GM12875 (cell line): Measurements from ENCODE around the gene TLCD3B.
"Not testable (repeated sequence)": the region's sequence is repeated elsewhere in the genome, so short reads cannot be mapped to it uniquely, and the experiment has no call there.

Source experiments
- H3K4me3 ChIP-seq: one replicate; pipeline ENCODE4 v1.5.1; 2011; ENCODE audit warnings: low read depth, low read length, control low read depth
- CTCF ChIP-seq: IDR thresholded peaks from 2 replicates; pipeline ENCODE4 v1.5.1; 2011; ENCODE audit warnings: low read depth, mild to moderate bottlenecking, control low read depth, inconsistent platforms, low read length, moderate library complexity, borderline replicate concordance; ENCODE audit not compliant: insufficient read depth

Gene TLCD3B

GRCh38 chr16:30046588-30046987, 15.5 kb upstream of the TLCD3B start:
- TF ChIP-seq CTCF: no peak
- no peak overlapping the region for H3K4me3 ChIP-seq

- no peak for TF ChIP-seq CTCF
- no peak overlapping the region for H3K4me3 ChIP-seq
Measured at GRCh38 chr16:30046178-30046577, 15.1 kb upstream of the TLCD3B start.

DNA sequence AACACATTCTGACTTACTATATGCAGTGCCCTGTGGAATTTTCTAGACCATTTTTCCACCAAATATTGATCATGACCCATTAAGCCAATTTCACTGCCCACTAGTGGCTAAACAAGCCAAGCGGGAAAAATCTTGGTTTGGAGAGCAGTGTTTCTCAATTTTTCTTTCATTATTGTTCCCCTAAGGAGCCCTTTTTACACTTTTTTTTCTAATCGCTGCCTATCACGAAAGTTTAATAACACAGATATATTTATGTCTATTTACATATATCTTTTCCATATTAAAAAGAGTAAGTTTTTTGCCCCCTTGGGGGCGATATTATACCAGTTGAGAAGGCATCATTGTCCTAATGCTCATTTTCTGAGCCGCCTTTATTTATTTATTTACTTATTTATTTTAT, 10.8 kb upstream of the TLCD3B start:
- no peak for TF ChIP-seq CTCF

DNA sequence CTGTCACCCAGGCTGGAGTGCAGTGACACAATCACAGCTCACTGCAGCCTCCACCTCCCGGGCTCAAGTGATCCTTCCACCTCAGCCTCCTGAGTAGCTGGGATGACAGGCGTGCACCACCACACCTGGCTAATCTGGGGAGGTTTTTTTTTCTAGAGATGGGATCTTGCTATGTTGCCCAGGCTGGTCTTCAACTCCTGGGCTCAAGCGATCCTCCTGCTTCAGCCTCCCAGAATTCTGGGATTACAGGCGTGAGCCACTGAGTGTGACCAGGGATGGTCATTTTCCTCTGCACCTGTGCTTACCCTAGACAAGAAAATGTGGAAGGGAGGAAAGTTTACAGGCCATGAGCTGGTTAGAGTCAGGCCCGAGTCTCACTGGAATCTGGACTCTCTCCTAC, 9.6 kb upstream of the TLCD3B start:
- H3K4me3 ChIP-seq: not testable (repeated sequence)

More for the DNA sequence above, 10.8 kb upstream of the TLCD3B start:
- no peak overlapping the region for H3K4me3 ChIP-seq

GRCh38 chr16:30040221-30040620, 9.2 kb upstream of the TLCD3B start:
- TF ChIP-seq CTCF: no peak
- no peak overlapping the region for H3K4me3 ChIP-seq

DNA sequence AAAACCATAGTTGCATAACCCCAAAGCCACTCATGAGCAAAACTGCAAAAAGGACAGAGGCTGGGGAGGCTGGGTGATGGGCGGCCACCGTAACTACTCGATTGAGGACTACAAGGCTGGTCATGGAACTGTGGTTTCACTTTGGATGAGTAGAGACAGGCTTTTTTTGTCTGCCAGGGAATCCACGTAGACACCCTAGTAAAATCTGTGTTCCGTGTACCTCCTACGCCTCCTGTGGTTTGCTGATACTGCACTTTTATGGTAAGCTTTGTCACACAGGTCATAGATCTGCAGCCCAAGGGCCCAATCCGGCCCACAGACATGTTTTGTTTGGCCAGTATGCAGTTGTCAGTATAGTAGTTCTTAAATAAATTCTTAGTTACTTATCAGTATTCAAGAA, 2.2 kb upstream of the TLCD3B start:
- no peak overlapping the region for H3K4me3 ChIP-seq
- TF ChIP-seq CTCF: no peak

DNA sequence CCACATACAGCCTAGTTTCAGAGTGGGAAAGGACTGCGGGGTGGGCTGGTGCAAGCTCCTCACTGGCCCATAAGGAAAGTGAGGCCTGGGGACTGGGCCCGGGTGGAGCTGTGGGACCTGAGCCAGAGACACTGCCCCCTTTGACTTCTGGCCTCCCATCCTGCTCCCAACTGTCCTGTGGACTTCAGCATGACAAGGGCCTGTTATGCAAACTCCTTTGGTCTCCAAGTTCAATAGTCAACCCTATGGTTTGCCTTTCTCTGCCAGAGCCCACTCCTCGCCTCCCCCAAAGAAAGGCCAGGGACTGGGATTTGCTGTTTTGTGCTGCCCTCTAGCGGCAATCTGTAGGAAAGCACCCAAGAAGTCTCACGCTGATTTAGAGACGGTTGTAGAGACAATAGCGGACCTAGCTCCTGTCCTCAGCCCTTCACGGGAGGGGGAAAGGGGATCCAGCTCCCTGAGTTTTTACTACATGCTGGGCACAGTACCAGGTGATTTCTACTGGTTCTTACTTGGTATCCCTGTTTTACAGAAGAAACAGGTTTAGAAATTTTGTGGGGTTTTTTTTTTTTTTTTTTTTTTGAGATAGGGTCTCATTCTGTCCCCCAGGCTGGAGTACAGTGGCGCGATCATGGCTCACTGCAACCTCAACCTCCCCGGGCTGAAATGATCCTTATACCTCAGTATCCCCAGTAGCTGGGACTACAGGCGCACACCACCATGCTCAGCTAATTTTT, 1.2 kb upstream of the TLCD3B start:
- no peak overlapping the region for H3K4me3 ChIP-seq
- peak; percentile 83 for TF ChIP-seq CTCF
